ENCODE measurements around the gene VWC2. TPM values are rescaled to one million over a fixed set of nuclear protein-coding genes. Genes with fewer than 3 reads are reported as not detected.

The VWC2 gene
- total RNA-seq, 4 donors from 2014 or later, result under 0.01 to 0.34 (median 0.22) TPM

GRCh38 chr7:49775949-49776443 is 2.6 kb downstream of the VWC2 start:
- WGBS, 2 donors, result 31 to 32% methylated on average over 22 of the region's 25 CpGs
- no peak for TF ChIP-seq CTCF (IDR thresholded peaks at IDR 0.05)
- no peak for TF ChIP-seq POLR2A (IDR thresholded peaks at IDR 0.05)
- intact Hi-C loops (cut with DNase I; ENCODE audit: low total_unique reads), result no loop called here
- no peak overlapping the region for H3K4me3 ChIP-seq (ENCODE audit: low read depth, poor library complexity, severe bottlenecking)
- no peak for DNase-seq (ENCODE audit: low spot score in 2 of 2)

GRCh38 chr7:49776994-49777393 is 3.6 kb downstream of the VWC2 start:
- no peak for DNase-seq (ENCODE audit: low spot score in 2 of 2)
- TF ChIP-seq CTCF (IDR thresholded peaks at IDR 0.05) (no peak), POLR2A (IDR thresholded peaks at IDR 0.05) (no peak)
- H3K4me3 ChIP-seq (ENCODE audit: low read depth, poor library complexity, severe bottlenecking), result no peak overlapping the region
- intact Hi-C loops (cut with DNase I; ENCODE audit: low total_unique reads), result no loop called here
- 44 to 54% methylated on average over 2 of the region's 2 CpGs for WGBS, 2 donors

- no peak for DNase-seq (ENCODE audit: low spot score in 2 of 2)
- intact Hi-C loops (cut with DNase I; ENCODE audit: low total_unique reads), result no loop called here
- no peak for TF ChIP-seq POLR2A (IDR thresholded peaks at IDR 0.05)
- no peak for TF ChIP-seq CTCF (IDR thresholded peaks at IDR 0.05)
- 64 to 70% methylated on average over 3 of the region's 3 CpGs for WGBS, 2 donors
- no peak overlapping the region for H3K4me3 ChIP-seq (ENCODE audit: low read depth, poor library complexity, severe bottlenecking)
Measured at GRCh38 chr7:49778731-49779270, 5.4 kb downstream of the VWC2 start.

- TF ChIP-seq CTCF (IDR thresholded peaks at IDR 0.05), result no peak
- intact Hi-C loops (cut with DNase I; ENCODE audit: low total_unique reads), result no loop called here
- 63 to 70% methylated on average over 1 of the region's 1 CpG for WGBS, 2 donors
- H3K4me3 ChIP-seq (ENCODE audit: low read depth, poor library complexity, severe bottlenecking), result no peak overlapping the region
- no peak for DNase-seq (ENCODE audit: low spot score in 2 of 2)
Measured at GRCh38 chr7:49780953-49781352, 7.5 kb downstream of the VWC2 start.

- intact Hi-C loops (cut with DNase I; ENCODE audit: low total_unique reads), result no loop called here
- no peak for TF ChIP-seq CTCF (IDR thresholded peaks at IDR 0.05)
- TF ChIP-seq POLR2A (IDR thresholded peaks at IDR 0.05), result no peak
- WGBS, 2 donors, result 70 to 73% methylated on average over 1 of the region's 1 CpG
- no peak overlapping the region for H3K4me3 ChIP-seq (ENCODE audit: low read depth, poor library complexity, severe bottlenecking)
- DNase-seq (ENCODE audit: low spot score in 2 of 2), result no peak
Measured at GRCh38 chr7:49781996-49782395, 8.6 kb downstream of the VWC2 start.

GRCh38 chr7:49783446-49783845 is 10.0 kb downstream of the VWC2 start:
- intact Hi-C loops (cut with DNase I; ENCODE audit: low total_unique reads), result no loop called here
- H3K4me3 ChIP-seq (ENCODE audit: low read depth, poor library complexity, severe bottlenecking), result no peak overlapping the region
- TF ChIP-seq POLR2A (IDR thresholded peaks at IDR 0.05) (no peak), CTCF (IDR thresholded peaks at IDR 0.05) (no peak)
- WGBS, 2 donors, result 22 to 42% methylated on average over 7 of the region's 7 CpGs
- no peak for DNase-seq (ENCODE audit: low spot score in 2 of 2)

Measured in lower leg skin (tissue), 4 donors.